ENCODE measurements around the gene TSPAN33.

TSPAN33 gene

DNA sequence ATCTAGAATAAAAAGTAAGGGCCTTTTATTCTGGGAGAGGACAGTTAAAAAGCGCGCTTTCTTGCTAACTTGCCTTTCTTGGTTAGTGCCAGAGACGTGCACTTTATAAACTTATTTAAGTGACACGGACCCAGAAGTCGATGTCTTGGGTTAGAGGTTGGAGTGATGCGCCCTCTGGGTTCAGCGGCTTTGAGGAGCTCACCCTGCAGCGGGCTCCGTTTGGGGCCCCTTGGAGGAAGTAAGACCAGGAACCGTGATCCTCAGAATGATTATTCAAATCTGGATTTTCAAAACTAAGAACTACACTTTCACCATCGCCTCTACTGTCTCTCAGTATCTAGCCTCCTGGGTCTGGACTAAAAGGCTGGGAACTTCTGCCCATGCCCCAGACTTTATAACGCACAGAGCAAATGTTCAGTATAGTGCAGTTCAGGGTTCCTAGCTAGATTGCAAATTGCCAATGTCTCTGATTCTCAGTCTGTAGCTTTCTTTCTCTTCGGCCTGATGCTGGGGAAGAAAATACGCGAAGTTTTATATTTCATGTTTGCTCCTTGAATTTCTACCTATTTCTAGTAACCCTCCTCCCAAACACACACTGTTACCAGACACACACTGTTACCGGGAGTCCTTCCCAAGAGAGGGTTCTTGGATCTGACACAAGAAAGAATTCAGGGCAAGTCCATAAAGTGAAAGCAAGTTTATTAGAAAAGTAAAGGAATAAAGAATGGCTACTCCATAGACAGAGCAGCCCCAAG is 25.4 kb downstream of the TSPAN33 start:
- TF ChIP-seq, protein P1, sequence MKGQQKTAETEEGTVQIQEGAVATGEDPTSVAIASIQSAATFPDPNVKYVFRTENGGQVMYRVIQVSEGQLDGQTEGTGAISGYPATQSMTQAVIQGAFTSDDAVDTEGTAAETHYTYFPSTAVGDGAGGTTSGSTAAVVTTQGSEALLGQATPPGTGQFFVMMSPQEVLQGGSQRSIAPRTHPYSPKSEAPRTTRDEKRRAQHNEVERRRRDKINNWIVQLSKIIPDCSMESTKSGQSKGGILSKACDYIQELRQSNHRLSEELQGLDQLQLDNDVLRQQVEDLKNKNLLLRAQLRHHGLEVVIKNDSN (IDR thresholded peaks at IDR 0.05): no peak
- no peak for TF ChIP-seq FOXM1 (IDR thresholded peaks at IDR 0.05; ENCODE audit: borderline replicate concordance, low read depth)
- no peak for TF ChIP-seq EP300 (IDR thresholded peaks at IDR 0.05; ENCODE audit: borderline replicate concordance)

DNA sequence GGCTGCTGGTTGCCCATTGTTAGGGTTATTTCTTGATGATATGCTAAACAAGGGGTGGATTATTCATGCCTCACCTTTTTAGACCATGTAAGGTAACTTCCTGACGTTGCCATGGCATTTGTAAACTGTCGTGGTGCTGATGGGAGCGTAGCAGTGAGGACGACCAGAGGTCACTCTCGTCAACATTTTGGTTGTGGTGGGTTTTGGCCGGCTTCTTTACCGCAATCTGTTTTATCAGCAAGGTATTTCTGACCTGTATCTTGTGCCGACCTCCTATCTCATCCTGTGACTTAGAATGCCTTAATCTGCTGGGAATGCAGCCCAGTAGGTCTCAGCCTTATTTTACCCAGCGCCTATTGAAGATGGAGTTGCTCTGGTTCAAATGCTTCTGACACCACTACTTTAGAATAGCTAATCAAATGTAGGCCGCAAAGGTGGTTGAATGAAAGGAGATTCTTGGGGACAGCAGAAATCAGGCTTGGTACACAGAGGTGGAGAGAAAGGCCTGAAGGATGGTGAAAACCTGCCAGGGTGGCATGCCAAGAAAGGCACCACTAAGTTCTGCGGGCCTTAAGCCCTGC is 26.0 kb downstream of the TSPAN33 start:
- TF ChIP-seq, protein P2, sequence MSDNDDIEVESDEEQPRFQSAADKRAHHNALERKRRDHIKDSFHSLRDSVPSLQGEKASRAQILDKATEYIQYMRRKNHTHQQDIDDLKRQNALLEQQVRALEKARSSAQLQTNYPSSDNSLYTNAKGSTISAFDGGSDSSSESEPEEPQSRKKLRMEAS (IDR thresholded peaks at IDR 0.05): no peak
- TF ChIP-seq TCF12 (IDR thresholded peaks at IDR 0.05; ENCODE audit: low read depth) (no peak), FOXM1 (IDR thresholded peaks at IDR 0.05; ENCODE audit: borderline replicate concordance, low read depth) (no peak), YY1 (IDR thresholded peaks at IDR 0.05; ENCODE audit: low read depth) (no peak), ZBTB7A (IDR thresholded peaks at IDR 0.05; ENCODE audit: low read depth) (no peak), EP300 (IDR thresholded peaks at IDR 0.05; ENCODE audit: borderline replicate concordance) (no peak), CREB1 (IDR thresholded peaks at IDR 0.05; ENCODE audit: low read depth) (no peak), TAF1 (IDR thresholded peaks at IDR 0.05; ENCODE audit: low read depth) (no peak), NFIC (IDR thresholded peaks at IDR 0.05) (no peak), RAD21 (IDR thresholded peaks at IDR 0.05; ENCODE audit: low read depth) (no peak), EGR1 (IDR thresholded peaks at IDR 0.05) (no peak), TEAD4 (IDR thresholded peaks at IDR 0.05) (no peak), CEBPB (IDR thresholded peaks at IDR 0.05) (no peak)
- TF ChIP-seq, protein P1 (IDR thresholded peaks at IDR 0.05): no peak
- TF ChIP-seq, protein P3, sequence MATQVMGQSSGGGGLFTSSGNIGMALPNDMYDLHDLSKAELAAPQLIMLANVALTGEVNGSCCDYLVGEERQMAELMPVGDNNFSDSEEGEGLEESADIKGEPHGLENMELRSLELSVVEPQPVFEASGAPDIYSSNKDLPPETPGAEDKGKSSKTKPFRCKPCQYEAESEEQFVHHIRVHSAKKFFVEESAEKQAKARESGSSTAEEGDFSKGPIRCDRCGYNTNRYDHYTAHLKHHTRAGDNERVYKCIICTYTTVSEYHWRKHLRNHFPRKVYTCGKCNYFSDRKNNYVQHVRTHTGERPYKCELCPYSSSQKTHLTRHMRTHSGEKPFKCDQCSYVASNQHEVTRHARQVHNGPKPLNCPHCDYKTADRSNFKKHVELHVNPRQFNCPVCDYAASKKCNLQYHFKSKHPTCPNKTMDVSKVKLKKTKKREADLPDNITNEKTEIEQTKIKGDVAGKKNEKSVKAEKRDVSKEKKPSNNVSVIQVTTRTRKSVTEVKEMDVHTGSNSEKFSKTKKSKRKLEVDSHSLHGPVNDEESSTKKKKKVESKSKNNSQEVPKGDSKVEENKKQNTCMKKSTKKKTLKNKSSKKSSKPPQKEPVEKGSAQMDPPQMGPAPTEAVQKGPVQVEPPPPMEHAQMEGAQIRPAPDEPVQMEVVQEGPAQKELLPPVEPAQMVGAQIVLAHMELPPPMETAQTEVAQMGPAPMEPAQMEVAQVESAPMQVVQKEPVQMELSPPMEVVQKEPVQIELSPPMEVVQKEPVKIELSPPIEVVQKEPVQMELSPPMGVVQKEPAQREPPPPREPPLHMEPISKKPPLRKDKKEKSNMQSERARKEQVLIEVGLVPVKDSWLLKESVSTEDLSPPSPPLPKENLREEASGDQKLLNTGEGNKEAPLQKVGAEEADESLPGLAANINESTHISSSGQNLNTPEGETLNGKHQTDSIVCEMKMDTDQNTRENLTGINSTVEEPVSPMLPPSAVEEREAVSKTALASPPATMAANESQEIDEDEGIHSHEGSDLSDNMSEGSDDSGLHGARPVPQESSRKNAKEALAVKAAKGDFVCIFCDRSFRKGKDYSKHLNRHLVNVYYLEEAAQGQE (IDR thresholded peaks at IDR 0.05; ENCODE audit: low read depth): no peak

DNA sequence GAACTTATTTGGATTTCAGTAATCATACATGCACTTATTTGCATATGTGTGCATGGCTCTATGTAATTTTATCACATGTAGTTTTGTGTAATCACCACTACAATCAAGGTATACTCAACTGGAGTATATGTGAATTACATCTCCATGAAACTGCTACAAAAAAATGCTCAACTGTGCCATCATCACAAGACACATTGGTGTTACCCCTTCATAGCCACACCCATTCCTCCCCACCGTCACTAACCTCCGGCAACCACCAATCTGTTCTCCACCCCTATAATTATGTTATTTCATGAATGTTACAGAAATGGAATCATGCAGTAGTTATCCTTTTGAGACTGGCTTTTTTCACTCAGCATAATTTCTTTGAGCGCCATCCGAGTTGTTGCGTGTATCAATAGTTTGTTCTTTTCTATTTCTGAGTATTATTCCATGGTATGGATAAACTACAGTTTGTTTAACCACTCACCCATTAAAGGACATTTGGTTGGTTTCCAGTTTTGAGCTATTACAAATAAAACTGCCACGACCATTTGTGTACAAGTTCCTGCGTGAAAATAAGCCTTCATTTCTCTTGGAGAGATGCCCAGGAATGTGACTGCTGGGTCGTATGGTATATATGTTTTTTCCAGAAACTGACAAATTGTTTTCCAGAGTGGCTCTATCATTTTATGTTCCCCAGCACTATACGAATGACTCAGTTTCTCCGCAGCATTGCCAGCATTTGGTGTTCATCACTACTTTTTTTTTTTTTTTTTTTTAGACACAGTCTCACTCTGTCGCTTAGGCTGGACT is 32.6 kb downstream of the TSPAN33 start:
- TF ChIP-seq, protein P1 (IDR thresholded peaks at IDR 0.05): no peak
- TF ChIP-seq FOXM1 (IDR thresholded peaks at IDR 0.05; ENCODE audit: borderline replicate concordance, low read depth): no peak
- TF ChIP-seq, protein P3 (IDR thresholded peaks at IDR 0.05; ENCODE audit: low read depth): no peak
- no peak for TF ChIP-seq EGR1 (IDR thresholded peaks at IDR 0.05)
- TF ChIP-seq YY1 (IDR thresholded peaks at IDR 0.05; ENCODE audit: low read depth): no peak
- no peak for TF ChIP-seq TAF1 (IDR thresholded peaks at IDR 0.05; ENCODE audit: low read depth)
- no peak for TF ChIP-seq CEBPB (IDR thresholded peaks at IDR 0.05)
- no peak for TF ChIP-seq TCF12 (IDR thresholded peaks at IDR 0.05; ENCODE audit: low read depth)
- no peak for TF ChIP-seq EP300 (IDR thresholded peaks at IDR 0.05; ENCODE audit: borderline replicate concordance)
- no peak for TF ChIP-seq CREB1 (IDR thresholded peaks at IDR 0.05; ENCODE audit: low read depth)
- no peak for TF ChIP-seq TEAD4 (IDR thresholded peaks at IDR 0.05)
- no peak for TF ChIP-seq RAD21 (IDR thresholded peaks at IDR 0.05; ENCODE audit: low read depth)
- TF ChIP-seq, protein P2 (IDR thresholded peaks at IDR 0.05): no peak
- TF ChIP-seq NFIC (IDR thresholded peaks at IDR 0.05): no peak
- TF ChIP-seq ZBTB7A (IDR thresholded peaks at IDR 0.05; ENCODE audit: low read depth): no peak

DNA sequence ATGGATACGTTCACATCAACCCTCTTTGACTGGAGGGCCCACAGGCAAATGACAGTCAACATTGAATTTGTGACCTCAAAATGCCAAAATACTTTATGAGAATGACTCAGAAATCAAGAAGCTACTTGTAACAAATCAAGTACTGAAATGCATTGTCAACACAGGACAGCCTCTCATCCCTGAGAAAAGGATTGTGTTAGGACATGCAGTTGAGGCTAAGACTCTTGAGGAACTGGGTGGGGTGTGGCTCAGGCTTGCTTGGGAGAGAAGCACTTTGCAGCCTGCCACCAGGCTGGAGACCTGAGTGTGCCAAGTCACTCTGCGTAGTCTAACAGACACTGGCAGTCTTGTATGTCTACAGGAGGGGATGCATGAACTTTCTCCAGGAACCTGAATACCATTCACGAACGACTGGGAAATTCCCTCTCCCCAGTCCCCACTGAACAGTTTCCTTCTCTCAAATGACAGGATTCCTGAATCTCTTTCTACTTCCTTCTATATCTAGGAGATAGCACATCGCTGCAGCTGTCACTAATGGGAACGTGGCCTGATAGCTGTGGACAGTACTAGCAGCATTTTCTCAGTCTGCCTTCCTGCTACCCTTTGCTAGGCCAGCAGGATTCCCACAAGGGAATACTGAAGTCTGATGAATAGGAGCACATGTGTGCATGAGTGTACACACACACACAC is 40.6 kb downstream of the TSPAN33 start:
- TF ChIP-seq, protein P1 (IDR thresholded peaks at IDR 0.05): no peak
- TF ChIP-seq TEAD4 (IDR thresholded peaks at IDR 0.05) (no peak), CEBPB (IDR thresholded peaks at IDR 0.05) (no peak), YY1 (IDR thresholded peaks at IDR 0.05; ENCODE audit: low read depth) (no peak)

All from Ishikawa (cell line).